Right forelimb (tissue), 1 donor: ENCODE results near the gene TAB2.
"Not testable (repeated sequence)": the region's sequence is repeated elsewhere in the genome, so short reads cannot be mapped to it uniquely, and the experiment has no call there.

Source experiments
- DNase-seq: peaks from one replicate; pipeline ENCODE4 v3.0.0-alpha.2; 2018

Gene TAB2

GRCh38 chr6:149313070-149313469 lies 4.4 kb upstream of the TAB2 start:
- DNase-seq: no peak

GRCh38 chr6:149313861-149314260 lies 3.7 kb upstream of the TAB2 start:
- no peak for DNase-seq

- DNase-seq: no peak
Observed at GRCh38 chr6:149314325-149314905, 3.1 kb upstream of the TAB2 start.

GRCh38 chr6:149316108-149316727 lies 1.3 kb upstream of the TAB2 start:
- DNase-seq: no peak

- DNase-seq: peak; percentile 94
Observed at GRCh38 chr6:149316740-149317643, 520 bp upstream of the TAB2 start.

- peak; percentile 52 for DNase-seq
Observed at GRCh38 chr6:149318581-149319286, 1.2 kb downstream of the TAB2 start.

GRCh38 chr6:149319422-149319821 lies 1.9 kb downstream of the TAB2 start:
- no peak for DNase-seq

GRCh38 chr6:149320016-149320415 lies 2.5 kb downstream of the TAB2 start:
- not testable (repeated sequence) for DNase-seq

- no peak for DNase-seq
Observed at GRCh38 chr6:149320796-149321195, 3.3 kb downstream of the TAB2 start.

GRCh38 chr6:149323353-149323752 lies 5.8 kb downstream of the TAB2 start:
- no peak for DNase-seq

GRCh38 chr6:149323925-149324324 lies 6.4 kb downstream of the TAB2 start:
- DNase-seq: no peak

- no peak for DNase-seq
Observed at GRCh38 chr6:149324428-149324827, 6.9 kb downstream of the TAB2 start.

- no peak for DNase-seq
Observed at GRCh38 chr6:149325648-149326236, 8.2 kb downstream of the TAB2 start.

GRCh38 chr6:149327638-149328037 lies 10.1 kb downstream of the TAB2 start:
- DNase-seq: no peak

GRCh38 chr6:149328083-149328482 lies 10.6 kb downstream of the TAB2 start:
- no peak for DNase-seq

GRCh38 chr6:149329529-149329928 lies 12.0 kb downstream of the TAB2 start:
- DNase-seq: no peak

- DNase-seq: no peak
Observed at GRCh38 chr6:149330133-149330532, 12.6 kb downstream of the TAB2 start.

- DNase-seq: no peak
Observed at GRCh38 chr6:149331043-149331807, 13.7 kb downstream of the TAB2 start.

- no peak for DNase-seq
Observed at GRCh38 chr6:149331871-149332270, 14.4 kb downstream of the TAB2 start.

- DNase-seq: no peak
Observed at GRCh38 chr6:149332602-149333265, 15.2 kb downstream of the TAB2 start.

- DNase-seq: no peak
Observed at GRCh38 chr6:149333266-149333620, 15.7 kb downstream of the TAB2 start.

GRCh38 chr6:149334201-149334600 lies 16.7 kb downstream of the TAB2 start:
- DNase-seq: no peak
